GM18505 (cell line): ENCODE measurements around the gene OR2S2.

ENCODE experiments used
- ATAC-seq: cut with Tn5 transposase; IDR thresholded peaks from one replicate; pipeline ENCODE4 v1.9.1; 2021; ENCODE audit not compliant: unreplicated experiment
- POLR2A ChIP-seq: IDR thresholded peaks from 4 replicates; pipeline ENCODE4 v1.6.1; 2011; ENCODE audit warnings: borderline replicate concordance; ENCODE audit not compliant: insufficient read depth, insufficient read length; ENCODE audit errors: extremely low read depth

OR2S2 gene

GRCh38 chr9:35951736-35952135 is 6.2 kb downstream of the OR2S2 start:
- ATAC-seq = no peak
- TF ChIP-seq POLR2A = no peak

DNA sequence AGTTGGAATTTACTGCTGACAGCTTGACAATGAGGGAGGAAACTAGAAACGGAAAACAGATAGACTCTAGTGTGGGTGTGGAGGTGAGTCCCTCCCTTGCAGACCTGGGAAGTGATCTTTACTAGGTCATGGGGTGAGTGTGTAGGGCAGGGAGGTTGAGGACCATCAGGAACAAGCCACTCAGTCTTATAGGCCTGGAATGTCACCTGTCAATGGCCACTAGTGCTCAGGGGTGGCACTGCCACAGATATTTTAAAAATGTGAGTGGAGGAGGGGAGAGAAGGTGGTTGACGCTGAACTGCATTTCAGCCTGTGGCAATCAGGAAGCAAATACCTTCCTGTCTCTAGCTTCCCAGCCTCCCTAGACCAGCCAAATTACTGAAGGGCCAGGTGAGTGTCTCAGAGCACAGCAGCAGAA is 9.0 kb downstream of the OR2S2 start:
- ATAC-seq = no peak
- TF ChIP-seq POLR2A = no peak

DNA sequence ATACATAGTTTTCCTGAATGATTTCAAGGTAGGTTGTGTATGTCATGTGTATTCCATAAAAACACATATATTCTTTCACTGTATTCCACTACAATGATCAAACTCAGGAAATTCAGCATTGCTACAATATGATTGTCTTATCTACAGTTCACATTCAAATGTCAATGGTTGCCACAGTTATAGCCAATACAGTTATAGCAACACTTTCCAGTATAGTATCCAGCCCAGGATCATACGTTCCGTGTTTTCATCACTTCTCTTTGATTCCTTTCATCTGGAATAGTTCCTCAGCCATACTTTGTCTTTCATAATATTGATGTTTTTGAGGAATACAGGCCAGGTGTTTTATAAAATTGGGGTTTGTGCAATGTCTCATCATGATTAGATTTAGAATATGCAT is 9.5 kb downstream of the OR2S2 start:
- TF ChIP-seq POLR2A = no peak
- no peak for ATAC-seq

GRCh38 chr9:35945341-35946018 is 12.5 kb downstream of the OR2S2 start:
- no peak for ATAC-seq
- TF ChIP-seq POLR2A = no peak

DNA sequence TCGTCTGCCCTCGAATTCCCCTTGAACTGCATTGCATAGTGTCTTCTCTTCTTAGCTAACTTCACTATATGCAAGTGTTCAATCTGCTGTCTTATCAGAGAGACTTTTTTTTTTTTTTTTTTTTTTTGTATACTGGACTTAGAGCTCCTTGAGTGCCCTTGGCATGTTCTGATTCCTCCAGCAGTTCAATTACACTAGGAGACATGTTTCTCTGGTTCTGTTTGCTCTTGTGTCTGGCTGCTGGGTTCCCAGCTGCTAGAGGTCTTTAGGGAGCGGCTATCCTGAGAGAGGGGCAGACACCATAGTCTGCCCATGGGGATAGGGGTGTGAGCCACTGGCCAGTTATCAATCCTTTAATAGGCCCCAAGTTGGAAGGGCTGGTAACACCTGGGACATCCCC is 13.1 kb downstream of the OR2S2 start:
- ATAC-seq = no peak

DNA sequence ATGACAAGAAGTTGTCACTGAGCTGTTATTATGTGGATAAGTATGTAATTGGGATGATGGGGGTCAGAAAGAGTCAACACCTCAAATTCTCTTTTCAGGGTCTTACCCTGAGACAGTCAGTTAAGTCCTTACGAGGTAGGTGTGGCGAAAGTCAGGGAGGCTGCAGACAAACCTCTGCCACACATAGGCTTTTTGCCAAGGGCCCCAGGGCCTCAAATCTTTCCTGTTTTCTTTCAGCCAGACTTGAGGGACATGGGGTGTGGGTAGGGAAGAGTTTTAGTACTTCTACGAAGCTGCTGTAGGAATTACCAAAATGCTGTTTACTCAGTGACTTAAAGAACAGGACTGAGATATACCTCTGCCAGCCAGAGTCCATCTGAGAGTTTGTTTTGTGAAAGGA is 13.8 kb downstream of the OR2S2 start:
- TF ChIP-seq POLR2A = no peak
- ATAC-seq = no peak

More for the DNA sequence above, 13.1 kb downstream of the OR2S2 start:
- no peak for TF ChIP-seq POLR2A

- no peak for ATAC-seq
- no peak for TF ChIP-seq POLR2A
Observed at GRCh38 chr9:35942286-35942685, 15.7 kb downstream of the OR2S2 start.

- no peak for ATAC-seq
- TF ChIP-seq POLR2A = no peak
Observed at GRCh38 chr9:35940458-35941407, 17.2 kb downstream of the OR2S2 start.

DNA sequence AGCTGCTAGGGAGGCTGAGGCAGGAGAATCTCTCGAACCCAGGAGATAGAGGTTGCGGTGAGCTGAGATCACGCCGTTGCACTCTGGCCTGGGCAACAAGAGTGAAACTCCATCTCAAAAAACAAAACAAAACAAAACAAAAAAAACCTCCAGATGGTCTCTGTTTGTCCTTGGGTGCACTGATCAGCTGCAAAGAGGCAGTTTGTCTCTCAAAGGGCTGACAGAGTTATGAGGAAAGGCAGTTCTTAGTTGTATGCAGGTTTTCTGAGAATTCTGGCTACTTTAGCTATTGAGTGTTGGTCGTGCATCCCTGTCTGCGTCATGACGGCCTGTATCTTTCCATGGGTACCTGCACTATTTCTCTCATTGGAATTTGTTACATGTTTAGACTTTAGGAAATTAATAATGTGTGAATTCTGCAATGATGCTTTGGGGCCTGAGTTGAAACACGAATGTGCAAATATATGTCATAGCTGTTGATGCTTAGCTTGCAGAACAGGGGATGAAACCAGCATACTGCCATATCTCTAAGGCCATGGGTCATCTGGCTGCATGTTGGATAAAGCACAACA is 18.2 kb downstream of the OR2S2 start:
- no peak for TF ChIP-seq POLR2A
- no peak for ATAC-seq

DNA sequence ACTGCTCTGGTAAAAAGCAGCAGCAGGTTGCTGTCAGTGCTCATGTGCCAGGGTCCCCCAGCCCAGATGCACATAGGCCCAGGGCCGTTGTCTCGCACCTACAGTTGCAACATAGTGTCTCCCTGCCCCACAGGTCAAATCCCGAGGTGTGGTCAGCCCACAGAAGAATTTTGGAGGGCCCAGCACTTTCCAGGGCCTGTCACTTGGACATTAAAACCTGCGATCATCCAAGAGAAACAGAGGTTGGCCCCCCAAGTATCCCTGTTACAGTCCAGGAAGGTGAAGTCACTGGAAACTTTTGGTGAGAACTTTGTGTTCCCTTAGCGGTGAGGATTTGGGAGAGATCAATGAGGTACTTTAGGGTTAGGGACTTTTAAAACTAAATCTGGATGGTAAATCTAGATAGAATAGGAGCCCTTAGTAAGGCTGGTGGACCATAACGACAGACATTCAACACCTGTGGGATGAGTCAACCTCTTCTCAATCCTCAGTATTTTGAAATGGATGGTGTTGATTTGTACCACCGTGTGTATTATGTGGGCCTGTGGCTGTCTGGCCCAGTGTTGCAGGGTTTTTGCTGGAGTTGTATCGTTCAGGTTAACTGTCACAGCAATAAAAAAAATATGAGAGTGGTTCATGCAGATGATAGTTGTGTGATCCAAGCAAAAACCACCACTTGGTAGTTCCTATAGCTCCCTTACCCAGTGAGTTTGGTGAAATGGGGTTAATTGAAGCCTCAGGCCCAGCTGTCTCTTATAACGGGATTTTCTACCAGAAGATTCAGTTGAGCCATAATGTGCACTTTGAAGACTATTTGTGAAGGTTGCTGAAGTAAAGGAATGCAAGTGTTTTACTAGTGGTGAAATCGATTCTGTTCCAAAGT is 19.2 kb downstream of the OR2S2 start:
- no peak for TF ChIP-seq POLR2A
- no peak for ATAC-seq

- TF ChIP-seq POLR2A = no peak
- no peak for ATAC-seq
Observed at GRCh38 chr9:35937227-35937626, 20.7 kb downstream of the OR2S2 start.

DNA sequence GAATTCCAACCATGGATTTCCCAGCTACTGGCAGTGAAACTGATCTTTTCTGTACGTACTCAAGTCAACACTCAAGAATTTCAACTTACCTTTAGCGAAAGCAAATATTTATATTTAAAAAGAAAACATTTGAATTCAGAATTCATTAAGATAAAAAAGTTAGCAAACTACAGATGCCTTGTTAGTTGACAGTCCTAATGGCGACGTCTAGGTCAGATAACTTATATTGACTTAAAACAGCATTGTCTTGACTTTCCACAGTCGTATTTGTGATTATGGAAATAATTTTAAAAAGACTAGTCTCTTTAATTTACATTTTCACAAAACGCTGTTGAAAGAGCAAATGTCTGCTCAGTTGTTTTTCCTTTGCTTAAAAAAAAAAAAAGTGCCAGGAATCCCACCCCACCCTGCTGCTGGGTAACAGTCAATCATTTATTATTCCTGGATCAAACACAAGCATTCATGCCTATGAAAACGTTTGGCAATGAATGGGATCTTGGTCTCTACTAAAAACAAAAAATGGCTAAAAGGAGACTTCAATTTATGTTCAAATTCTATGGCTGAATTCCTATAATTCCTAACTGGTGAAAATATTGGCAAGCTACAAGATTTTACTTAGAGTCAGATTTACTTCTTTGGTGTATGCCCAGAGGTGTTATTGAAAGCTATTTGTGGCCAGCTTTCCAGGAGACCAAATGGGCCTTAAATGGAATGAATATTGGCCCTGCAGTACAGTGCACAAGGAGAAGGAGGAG is 22.0 kb downstream of the OR2S2 start:
- TF ChIP-seq POLR2A = no peak

More for the DNA sequence above, 22.0 kb downstream of the OR2S2 start:
- ATAC-seq = no peak
